Mammary epithelial cell (primary cell): ENCODE data around the gene SYNDIG1.

Experiments used
- EZH2 ChIP-seq: IDR thresholded peaks from 2 replicates; pipeline ENCODE4 v1.6.1; 2012; ENCODE audit warnings: low read length, inconsistent platforms, borderline replicate concordance
- TF ChIP-seq, protein P1 (sequence below), 2 donors: IDR thresholded peaks in 1 of 2; conservative IDR thresholded peaks in 1 of 2; 2 replicates each; pipeline ENCODE4 v1.5.1; 2011 to 2012; ENCODE audit warnings: inconsistent platforms in 2 of 2, low read length in 2 of 2, mild to moderate bottlenecking in 2 of 2, control low read depth in 1 of 2, low read depth in 1 of 2; ENCODE audit not compliant: insufficient read depth in 1 of 2; ENCODE audit errors: extremely low read depth in 1 of 2

DNA sequence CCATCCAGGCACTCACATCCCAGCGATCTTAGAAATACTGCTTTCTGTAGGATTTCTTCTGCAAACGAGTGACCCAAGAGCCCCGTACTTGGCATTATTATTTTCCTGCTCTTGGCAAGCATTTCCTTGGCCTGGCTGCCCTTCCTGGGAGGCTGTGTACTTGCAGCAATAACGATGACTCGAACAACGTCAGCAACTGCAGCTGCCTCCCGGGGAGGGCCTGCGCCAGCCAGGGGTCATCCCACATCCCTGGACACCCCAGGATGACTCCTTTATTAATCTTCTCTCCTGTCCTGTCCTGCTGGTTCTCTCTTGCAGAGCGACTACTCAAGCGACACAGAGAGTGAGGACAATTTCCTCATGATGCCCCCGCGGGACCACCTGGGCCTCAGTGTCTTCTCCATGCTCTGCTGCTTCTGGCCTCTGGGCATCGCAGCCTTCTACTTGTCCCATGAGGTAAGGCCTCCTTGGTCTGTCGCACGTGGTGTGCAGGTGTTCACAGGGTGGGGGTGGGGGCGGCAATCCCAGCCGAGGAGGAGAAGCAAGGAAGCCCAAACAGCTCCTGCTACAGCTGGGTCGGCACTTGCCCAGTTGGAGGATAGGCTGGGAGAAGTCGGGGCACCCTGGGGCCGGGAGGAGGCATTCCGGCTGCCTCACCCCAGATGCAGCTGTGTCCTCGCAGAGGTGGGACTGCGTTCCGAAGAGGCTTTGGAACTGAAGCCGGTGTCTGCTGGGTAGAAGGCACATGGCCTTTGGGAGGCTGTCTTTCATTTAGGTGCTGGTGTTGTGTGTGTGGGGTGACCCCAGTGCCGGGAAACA, 115.3 kb downstream of the SYNDIG1 start:
- TF ChIP-seq, protein P1, sequence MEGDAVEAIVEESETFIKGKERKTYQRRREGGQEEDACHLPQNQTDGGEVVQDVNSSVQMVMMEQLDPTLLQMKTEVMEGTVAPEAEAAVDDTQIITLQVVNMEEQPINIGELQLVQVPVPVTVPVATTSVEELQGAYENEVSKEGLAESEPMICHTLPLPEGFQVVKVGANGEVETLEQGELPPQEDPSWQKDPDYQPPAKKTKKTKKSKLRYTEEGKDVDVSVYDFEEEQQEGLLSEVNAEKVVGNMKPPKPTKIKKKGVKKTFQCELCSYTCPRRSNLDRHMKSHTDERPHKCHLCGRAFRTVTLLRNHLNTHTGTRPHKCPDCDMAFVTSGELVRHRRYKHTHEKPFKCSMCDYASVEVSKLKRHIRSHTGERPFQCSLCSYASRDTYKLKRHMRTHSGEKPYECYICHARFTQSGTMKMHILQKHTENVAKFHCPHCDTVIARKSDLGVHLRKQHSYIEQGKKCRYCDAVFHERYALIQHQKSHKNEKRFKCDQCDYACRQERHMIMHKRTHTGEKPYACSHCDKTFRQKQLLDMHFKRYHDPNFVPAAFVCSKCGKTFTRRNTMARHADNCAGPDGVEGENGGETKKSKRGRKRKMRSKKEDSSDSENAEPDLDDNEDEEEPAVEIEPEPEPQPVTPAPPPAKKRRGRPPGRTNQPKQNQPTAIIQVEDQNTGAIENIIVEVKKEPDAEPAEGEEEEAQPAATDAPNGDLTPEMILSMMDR (conservative IDR thresholded peaks at IDR 0.05 in 1 of 2, IDR thresholded peaks at IDR 0.05 in 1 of 2; ENCODE audit: extremely low read depth in 1 of 2, insufficient read depth in 1 of 2, low read depth in 1 of 2, low read length in 2 of 2) = no peak
- TF ChIP-seq EZH2 = no peak
